Loucy (cell line): ENCODE measurements around the gene CTPS2.
"Not testable (repeated sequence)": the region's sequence is repeated elsewhere in the genome, so short reads cannot be mapped to it uniquely, and the experiment has no call there.

ENCODE experiments used
- H2AFZ ChIP-seq: fragments of 200-600 bp; sonication (generic); 2 replicates; pipeline ENCODE4 v1.6.0; 2016; ENCODE audit warnings: antibody characterized with exemption, mild to moderate bottlenecking, low read length, moderate library complexity
- H3F3A ChIP-seq: fragments of 200-600 bp; 2 replicates; pipeline ENCODE4 v1.6.0; 2016; ENCODE audit warnings: antibody characterized with exemption, low read depth, mild to moderate bottlenecking
- H3K27me3 ChIP-seq: fragments of 200-600 bp; sonication (generic); 2 replicates; pipeline ENCODE4 v1.6.1; 2014; ENCODE audit warnings: low read length, mild to moderate bottlenecking; ENCODE audit not compliant: insufficient read depth, poor library complexity, severe bottlenecking
- H3K36me3 ChIP-seq: fragments of 200-600 bp; sonication (generic); 2 replicates; pipeline ENCODE4 v1.6.1; 2016; ENCODE audit warnings: low read length; ENCODE audit not compliant: insufficient read depth
- H3K4me1 ChIP-seq: fragments of 200-600 bp; sonication (generic); 2 replicates; pipeline ENCODE4 v1.5.1; 2014; ENCODE audit warnings: low read length, mild to moderate bottlenecking; ENCODE audit not compliant: insufficient read depth, poor library complexity, severe bottlenecking
- H3K4me2 ChIP-seq: fragments of 200-600 bp; sonication (generic); 2 replicates; pipeline ENCODE4 v1.6.0; 2014; ENCODE audit warnings: antibody characterized with exemption, low read length, low read depth, mild to moderate bottlenecking; ENCODE audit not compliant: poor library complexity, severe bottlenecking
- H3K4me3 ChIP-seq: fragments of 200-600 bp; sonication (generic); 2 replicates; pipeline ENCODE4 v1.5.1; 2014; ENCODE audit warnings: low read length, mild to moderate bottlenecking, mixed read lengths; ENCODE audit not compliant: poor library complexity, severe bottlenecking
- H3K79me2 ChIP-seq: fragments of 200-600 bp; sonication (generic); 2 replicates; pipeline ENCODE4 v1.6.1; 2014; ENCODE audit warnings: low read length; ENCODE audit not compliant: insufficient read depth
- H3K9ac ChIP-seq: fragments of 200-600 bp; sonication (generic); 2 replicates; pipeline ENCODE4 v1.6.0; 2014; ENCODE audit warnings: mild to moderate bottlenecking, low read depth, low read length, moderate library complexity; ENCODE audit not compliant: poor library complexity, severe bottlenecking
- H3K9me2 ChIP-seq: fragments of 200-600 bp; sonication (generic); replicated peaks from 2 replicates; pipeline ENCODE4 v1.6.1; 2016; ENCODE audit warnings: low read depth, low read length, mixed read lengths
- H3K9me3 ChIP-seq: fragments of 200-600 bp; sonication (generic); 2 replicates; pipeline ENCODE4 v1.6.1; 2014; ENCODE audit warnings: mild to moderate bottlenecking, antibody characterized with exemption, low read length, low read depth; ENCODE audit not compliant: insufficient read depth
- H4K20me1 ChIP-seq: fragments of 200-600 bp; sonication (generic); 2 replicates; pipeline ENCODE4 v1.6.0; 2014; ENCODE audit warnings: antibody characterized with exemption, low read length, mild to moderate bottlenecking; ENCODE audit not compliant: insufficient read depth, poor library complexity, severe bottlenecking
- EZH2phosphoT487 ChIP-seq: fragments of 200-600 bp; IDR thresholded peaks from 2 replicates; pipeline ENCODE4 v1.6.1; 2018; ENCODE audit warnings: antibody characterized with exemption, mild to moderate bottlenecking, moderate library complexity, borderline replicate concordance
- TF ChIP-seq, protein P1 (sequence below): fragments of 200-600 bp; sonication (generic); conservative IDR thresholded peaks from 2 replicates; pipeline ENCODE4 v1.5.1; 2014; ENCODE audit warnings: mild to moderate bottlenecking, antibody characterized with exemption, low read length

The CTPS2 gene

DNA sequence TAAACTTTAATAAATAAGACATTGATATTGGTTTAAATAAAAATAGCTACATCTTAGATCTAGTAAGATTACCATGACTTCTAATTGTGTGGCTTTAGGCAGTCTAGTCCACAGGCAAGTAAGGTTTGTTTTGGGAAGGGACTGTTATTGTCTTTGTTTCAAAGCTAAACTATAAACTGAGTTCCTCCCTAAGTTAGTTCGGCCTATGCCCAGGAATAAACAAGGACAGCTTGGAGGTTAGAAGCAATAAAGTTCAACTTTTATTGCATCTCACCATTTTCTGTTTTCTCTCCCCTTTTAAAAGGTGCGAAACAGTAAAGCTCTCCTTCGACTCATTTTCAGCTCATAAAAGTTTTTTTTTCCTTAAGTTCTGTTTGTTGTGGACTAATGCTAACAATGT lies 133.0 kb downstream of the CTPS2 start:
- Histone ChIP-seq H3K4me3 (no peak overlapping the region), H3K9ac (no peak overlapping the region), H3K79me2 (no peaks in the 10 kb centered on the region), H4K20me1 (no peaks in the 10 kb centered on the region), H3K4me1 (no peaks in the 10 kb centered on the region), H3K9me3 (no peaks in the 10 kb centered on the region), H3K9me2 (no peaks in the 10 kb centered on the region), H3K4me2 (no peak overlapping the region), H3K36me3 (no peaks in the 10 kb centered on the region), H3F3A (no peaks in the 10 kb centered on the region), H2AFZ (no peak overlapping the region), H3K27me3 (no peaks in the 10 kb centered on the region)
- no peak for TF ChIP-seq EZH2phosphoT487
- TF ChIP-seq, protein P1, sequence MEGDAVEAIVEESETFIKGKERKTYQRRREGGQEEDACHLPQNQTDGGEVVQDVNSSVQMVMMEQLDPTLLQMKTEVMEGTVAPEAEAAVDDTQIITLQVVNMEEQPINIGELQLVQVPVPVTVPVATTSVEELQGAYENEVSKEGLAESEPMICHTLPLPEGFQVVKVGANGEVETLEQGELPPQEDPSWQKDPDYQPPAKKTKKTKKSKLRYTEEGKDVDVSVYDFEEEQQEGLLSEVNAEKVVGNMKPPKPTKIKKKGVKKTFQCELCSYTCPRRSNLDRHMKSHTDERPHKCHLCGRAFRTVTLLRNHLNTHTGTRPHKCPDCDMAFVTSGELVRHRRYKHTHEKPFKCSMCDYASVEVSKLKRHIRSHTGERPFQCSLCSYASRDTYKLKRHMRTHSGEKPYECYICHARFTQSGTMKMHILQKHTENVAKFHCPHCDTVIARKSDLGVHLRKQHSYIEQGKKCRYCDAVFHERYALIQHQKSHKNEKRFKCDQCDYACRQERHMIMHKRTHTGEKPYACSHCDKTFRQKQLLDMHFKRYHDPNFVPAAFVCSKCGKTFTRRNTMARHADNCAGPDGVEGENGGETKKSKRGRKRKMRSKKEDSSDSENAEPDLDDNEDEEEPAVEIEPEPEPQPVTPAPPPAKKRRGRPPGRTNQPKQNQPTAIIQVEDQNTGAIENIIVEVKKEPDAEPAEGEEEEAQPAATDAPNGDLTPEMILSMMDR = no peak

DNA sequence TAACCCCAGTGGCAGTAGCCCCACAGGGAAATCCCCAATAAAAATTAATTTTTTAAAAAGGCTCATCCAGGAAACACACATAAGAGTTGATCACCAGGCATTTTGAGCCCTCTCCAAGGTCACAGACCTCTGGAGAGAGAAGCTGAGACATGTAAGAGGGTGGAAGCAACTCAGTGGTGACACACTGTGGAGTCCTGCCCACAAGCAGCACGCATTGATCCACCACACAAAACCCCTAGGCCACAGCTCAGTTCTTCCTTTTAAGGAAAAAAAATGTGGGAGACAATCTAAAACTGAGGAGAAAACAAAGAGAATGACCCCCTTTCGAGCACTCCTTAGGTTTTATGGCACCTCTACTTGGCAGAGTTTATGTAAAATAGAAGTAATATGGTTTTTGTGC lies 134.3 kb downstream of the CTPS2 start:
- no peaks in the 10 kb centered on the region for H3K9me2 ChIP-seq
- no peaks in the 10 kb centered on the region for H3K36me3 ChIP-seq
- H3K79me2 ChIP-seq = no peaks in the 10 kb centered on the region
- H3F3A ChIP-seq = no peaks in the 10 kb centered on the region
- H3K27me3 ChIP-seq = no peaks in the 10 kb centered on the region
- H3K9ac ChIP-seq = no peak overlapping the region
- H2AFZ ChIP-seq = no peak overlapping the region
- TF ChIP-seq, protein P1 = no peak
- no peak for TF ChIP-seq EZH2phosphoT487
- H3K9me3 ChIP-seq = no peaks in the 10 kb centered on the region
- H3K4me3 ChIP-seq = no peak overlapping the region
- H4K20me1 ChIP-seq = no peaks in the 10 kb centered on the region
- no peaks in the 10 kb centered on the region for H3K4me1 ChIP-seq
- H3K4me2 ChIP-seq = no peak overlapping the region

DNA sequence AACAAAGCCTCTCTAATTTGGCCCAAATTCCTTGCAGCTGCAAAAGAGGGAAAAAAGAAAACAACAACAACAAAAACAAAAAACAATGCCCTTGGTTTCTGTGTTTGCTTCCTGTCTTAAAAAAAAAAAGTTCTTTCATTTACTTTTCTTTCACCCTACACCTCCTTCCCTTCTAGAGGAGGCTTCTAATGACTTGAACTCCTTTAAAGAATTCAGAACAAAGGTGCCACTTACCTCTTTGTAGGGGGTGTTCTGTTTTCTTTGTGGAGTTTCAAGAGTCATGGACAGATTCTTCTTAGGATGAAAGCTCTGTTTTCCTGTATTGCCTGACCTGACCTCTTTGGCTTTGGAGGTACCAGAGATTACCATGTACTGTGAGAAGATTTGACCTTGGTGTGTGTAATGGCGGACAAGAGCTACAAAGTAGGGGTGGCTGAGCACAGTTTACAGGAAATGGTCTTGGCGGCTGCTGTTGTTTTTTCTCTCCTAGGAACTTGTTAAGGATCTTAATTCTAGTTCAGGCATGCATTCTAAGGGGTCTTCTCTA lies 134.9 kb downstream of the CTPS2 start:
- H3K27me3 ChIP-seq = no peaks in the 10 kb centered on the region
- H3K9ac ChIP-seq = no peak overlapping the region
- H4K20me1 ChIP-seq = no peaks in the 10 kb centered on the region
- H3F3A ChIP-seq = no peaks in the 10 kb centered on the region
- H3K9me3 ChIP-seq = no peaks in the 10 kb centered on the region
- H2AFZ ChIP-seq = no peak overlapping the region
- no peaks in the 10 kb centered on the region for H3K9me2 ChIP-seq
- no peak for TF ChIP-seq EZH2phosphoT487
- H3K36me3 ChIP-seq = no peaks in the 10 kb centered on the region
- no peak overlapping the region for H3K4me3 ChIP-seq
- H3K79me2 ChIP-seq = no peaks in the 10 kb centered on the region
- no peak overlapping the region for H3K4me2 ChIP-seq
- no peaks in the 10 kb centered on the region for H3K4me1 ChIP-seq

DNA sequence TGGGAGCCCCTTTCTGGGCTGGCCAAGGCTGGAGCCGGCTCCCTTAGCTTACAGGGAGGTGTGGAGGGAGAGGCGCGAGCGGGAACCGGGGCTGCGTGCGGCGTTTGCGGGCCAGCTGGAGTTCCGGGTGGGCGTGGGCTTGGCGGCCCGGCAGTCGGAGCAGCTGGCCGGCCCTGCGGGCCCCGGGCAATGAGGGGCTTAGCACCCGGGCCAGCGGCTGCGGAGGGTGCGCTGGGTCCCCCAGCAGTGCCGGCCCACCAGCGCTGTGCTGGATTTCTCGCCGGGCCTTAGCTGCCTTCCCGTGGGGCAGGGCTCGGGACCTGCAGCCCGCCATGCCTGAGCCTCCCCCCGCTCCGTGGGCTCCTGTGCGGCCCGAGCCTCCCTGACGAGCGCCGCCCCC lies 137.1 kb downstream of the CTPS2 start:
- H3K9ac ChIP-seq, H3K9me2 ChIP-seq, H3K36me3 ChIP-seq, H3K27me3 ChIP-seq, H3K4me1 ChIP-seq, H4K20me1 ChIP-seq, H2AFZ ChIP-seq, H3K79me2 ChIP-seq, H3K4me3 ChIP-seq, H3K4me2 ChIP-seq, H3K9me3 ChIP-seq, H3F3A ChIP-seq: not testable (repeated sequence)
